Activated CD8-positive, alpha-beta memory T cell treated with anti-CD3 and anti-CD28 coated beads, Interleukin-2, amount 50 U/mL, for 1 hour (primary cell): ENCODE results near the gene CCDC170.

Source experiments
- DNase-seq: peaks from one replicate; pipeline ENCODE4 v3.0.0-alpha.2; 2020; ENCODE audit errors: extremely low read depth

The CCDC170 gene

DNA sequence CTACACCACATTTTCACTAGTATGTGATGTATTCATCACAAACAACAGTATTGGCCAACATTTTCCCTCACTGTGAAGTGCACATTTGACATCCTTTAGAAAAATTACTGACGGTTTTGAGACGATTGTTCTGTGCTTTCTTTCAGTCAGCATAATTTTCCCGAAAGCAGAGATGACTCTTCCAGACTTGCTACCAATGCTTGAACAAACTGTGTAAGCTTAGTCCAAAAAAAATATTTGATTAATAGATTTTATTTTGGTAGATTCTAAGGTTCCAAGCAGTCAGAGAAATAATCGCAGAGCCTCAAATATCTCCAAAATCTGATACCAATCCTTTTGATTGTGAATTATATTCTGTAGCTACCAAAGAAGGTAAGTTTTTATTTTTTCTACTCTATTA is 162.6 kb downstream of the CCDC170 start:
- DNase-seq: no peak

DNA sequence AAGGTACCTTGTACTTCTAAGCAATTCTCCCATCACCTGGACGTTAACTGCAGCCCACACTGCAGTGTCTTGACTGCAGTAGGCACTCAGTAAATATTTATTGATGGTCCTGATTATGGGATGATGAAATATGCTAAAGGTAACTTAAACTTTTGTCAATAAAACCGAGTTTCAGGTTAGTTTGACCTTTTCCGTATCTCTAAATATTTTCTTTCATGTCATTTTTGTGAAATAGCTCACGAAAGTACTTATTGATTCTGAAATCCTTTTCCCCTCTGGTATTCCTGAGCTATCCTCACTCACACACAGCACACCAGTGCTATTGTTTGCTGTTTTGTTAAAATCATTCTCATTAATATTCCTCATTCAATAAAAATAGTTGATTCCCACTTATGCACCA is 164.3 kb downstream of the CCDC170 start:
- no peak for DNase-seq

DNA sequence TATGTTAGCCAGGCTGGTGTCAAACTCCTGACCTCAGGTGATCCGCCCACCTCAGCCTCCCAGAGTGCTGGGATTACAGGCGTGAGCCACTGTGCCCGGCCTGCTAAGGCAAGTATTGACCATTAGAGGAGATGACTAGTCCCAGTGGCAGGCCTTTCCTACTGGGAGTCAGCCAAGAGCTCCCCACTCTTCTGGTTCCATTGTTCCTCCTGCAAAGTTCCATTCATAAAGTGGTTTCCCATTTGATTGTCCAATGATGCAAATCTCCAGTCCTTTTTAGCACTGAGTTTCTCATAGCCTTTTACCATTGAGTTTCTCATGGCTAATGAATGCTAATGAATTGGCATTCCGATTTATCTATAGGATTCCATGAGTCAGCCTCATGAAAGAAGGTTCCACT is 165.4 kb downstream of the CCDC170 start:
- no peak for DNase-seq

DNA sequence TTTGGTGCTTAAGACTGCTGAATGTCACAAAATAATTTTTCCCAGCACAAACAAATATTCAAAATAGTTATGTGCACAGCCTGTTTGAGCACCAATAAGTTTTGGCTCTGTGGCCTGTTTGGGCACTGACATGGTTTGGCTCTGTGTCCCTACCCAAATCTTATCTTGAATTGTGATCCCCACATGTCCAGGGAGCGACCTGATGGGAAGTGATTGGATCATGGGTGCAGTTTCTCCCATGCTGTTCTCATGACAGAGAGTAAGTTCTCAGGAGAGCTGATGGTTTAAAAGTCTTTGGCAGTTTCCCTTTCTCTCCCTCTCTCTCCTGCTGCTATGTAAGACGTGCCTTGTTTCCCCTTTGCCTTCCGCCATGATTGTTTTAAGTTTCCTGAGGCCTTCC is 167.7 kb downstream of the CCDC170 start:
- DNase-seq: no peak

DNA sequence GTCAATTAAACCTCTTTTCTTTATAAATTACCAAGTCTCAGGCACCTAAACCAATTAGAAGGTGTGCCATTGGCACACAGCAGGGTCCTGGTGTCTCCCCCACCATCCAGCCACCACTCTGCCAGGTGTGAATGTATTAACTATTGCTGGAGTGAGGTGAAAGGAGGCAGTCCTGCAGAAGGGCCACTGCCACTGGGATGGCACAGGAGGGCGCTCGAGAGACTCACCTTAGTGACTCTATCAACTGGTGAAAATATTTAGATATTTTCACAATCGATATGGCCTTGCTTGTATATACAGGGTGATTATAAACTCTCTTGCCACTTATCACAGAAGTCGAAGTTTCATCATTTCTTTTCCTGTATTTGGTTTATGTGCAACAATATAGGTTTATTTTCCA is 168.1 kb downstream of the CCDC170 start:
- DNase-seq: no peak

DNA sequence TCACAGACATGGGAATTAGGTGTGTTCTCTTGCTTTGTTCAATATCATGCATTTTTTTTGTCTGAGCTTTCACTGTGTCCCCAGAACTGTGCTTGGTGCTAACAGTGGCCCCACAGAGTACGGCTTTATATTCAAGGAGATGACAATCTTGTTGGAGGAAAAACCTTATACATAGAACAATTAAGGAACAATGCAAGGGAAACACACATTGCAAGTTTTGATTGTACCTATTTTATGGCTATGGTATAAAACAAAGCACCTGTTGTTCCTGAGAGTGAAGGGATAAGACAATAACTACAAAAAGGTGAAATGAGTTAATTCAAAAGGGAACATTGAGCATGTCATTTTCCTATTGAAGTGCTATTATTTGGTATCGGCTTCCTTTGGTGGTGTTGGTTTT is 169.7 kb downstream of the CCDC170 start:
- no peak for DNase-seq

DNA sequence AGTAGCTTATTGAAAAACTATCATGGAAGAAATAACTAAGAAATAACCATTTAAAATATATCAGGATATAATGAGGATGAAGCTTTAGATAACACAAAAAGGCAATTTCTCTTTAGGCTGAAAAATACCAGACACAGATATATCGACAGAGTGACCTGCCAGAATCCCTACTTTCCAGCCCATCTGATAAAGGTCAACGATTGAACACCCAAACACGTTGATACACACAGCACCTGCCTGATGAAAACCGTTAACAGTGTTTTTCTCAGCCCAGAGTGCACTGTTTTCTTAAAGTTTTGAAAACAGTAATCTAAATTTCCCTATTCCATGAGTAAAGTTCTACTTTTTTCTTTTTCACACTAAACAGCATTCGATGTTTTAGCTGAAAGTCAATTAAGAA is 170.6 kb downstream of the CCDC170 start:
- DNase-seq: no peak

DNA sequence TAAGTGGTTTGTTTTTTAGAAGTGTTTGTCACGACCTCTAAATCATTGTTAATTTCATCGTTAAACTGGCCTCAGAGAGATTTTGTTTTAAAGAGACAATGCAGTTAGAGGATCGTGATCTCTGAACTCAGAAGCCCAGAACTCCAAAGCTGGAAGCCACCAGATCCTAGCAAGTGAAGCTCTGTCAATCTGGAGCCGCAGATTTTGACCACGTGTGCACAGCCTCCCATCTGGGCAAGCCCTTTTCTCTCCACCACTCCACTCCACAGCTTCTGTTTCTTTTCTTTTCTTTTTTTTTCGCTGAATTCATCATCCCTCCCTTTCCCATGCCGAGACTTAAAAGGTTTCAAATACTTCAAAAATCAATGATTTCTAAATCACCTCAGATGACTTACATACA is 171.5 kb downstream of the CCDC170 start:
- no peak for DNase-seq

DNA sequence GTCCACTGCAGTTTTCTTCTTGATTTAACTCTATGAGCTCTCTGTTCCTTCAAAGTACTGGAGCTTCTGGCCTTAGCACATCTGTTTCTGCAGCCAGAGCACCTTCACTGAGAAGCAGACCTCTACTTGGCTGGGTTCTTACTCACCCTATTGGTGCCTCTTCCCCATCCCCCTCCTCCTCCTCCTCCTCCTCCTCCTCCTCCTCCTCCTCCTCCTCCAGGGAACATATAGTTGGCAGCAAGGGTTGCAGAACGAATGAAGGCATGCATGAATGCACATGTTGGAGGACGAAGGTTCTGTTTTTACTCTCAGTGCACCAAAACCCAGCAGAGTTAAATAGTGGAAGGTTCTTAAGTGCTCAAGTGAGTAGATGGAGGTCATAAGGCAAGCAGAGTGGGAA is 172.7 kb downstream of the CCDC170 start:
- DNase-seq: no peak

DNA sequence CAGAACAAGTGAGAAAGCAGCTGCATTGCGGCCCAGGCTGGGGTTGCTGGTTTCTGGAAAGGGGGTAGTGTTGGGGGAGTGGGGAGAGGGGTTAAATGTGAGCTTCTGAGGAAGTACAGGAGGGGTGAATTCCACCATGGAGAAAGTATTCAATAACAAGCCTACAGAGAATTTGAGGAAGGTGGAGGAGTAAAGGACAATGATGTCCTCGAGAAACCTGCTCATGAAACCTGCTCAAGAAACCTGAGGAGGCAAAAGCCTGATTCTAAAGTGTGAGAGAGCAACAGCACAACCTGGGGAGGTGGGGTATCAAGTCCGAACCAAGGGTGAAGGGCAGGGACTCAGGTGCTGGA is 175.4 kb downstream of the CCDC170 start:
- DNase-seq: no peak

DNA sequence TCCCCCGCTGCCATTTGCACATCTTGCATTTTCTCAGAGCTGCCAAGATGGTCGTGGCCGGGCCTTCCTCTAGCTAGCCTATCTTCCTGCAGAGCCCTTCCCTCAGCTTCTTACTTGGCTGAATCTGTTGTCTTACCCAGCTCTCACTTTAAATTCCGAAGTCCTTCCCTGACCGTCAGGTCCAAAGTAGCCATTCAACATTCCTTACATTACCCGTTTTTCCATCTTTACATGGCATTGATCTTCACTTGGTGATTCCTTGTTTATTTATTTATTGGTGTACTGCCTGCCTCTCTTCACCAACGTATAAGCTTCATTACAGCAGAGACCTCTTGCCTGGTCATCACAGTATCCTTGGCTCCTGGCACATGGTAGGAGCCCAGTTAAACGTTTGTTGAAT is 176.3 kb downstream of the CCDC170 start:
- no peak for DNase-seq
